Measurements from ENCODE around the gene ADAMTS2. TPM values are rescaled to one million over a fixed set of nuclear protein-coding genes. Genes with fewer than 3 reads are reported as not detected.

The ADAMTS2 gene
- polyA plus RNA-seq, 1 experiment, result 129 TPM

GRCh38 chr5:179139111-179139935 lies 205.9 kb downstream of the ADAMTS2 start:
- ChIA-PET POLR2A (no interaction called here), CTCF (interaction anchor here (1.1 kb wide), 1 partner anchor 28 kb away, joined by 3 read pairs; no protein-coding TSS in a partner anchor)
- H3K27me3 ChIP-seq (ENCODE audit: control insufficient read depth, insufficient read depth, low read length), result no peaks in the 10 kb centered on the region
- no peak for DNase-seq (ENCODE audit: low read depth)
- peaks cover 22% of the 10 kb centered on the region for H3K36me3 ChIP-seq (ENCODE audit: control insufficient read depth, insufficient read depth, low read length)
- TF ChIP-seq, protein P1, sequence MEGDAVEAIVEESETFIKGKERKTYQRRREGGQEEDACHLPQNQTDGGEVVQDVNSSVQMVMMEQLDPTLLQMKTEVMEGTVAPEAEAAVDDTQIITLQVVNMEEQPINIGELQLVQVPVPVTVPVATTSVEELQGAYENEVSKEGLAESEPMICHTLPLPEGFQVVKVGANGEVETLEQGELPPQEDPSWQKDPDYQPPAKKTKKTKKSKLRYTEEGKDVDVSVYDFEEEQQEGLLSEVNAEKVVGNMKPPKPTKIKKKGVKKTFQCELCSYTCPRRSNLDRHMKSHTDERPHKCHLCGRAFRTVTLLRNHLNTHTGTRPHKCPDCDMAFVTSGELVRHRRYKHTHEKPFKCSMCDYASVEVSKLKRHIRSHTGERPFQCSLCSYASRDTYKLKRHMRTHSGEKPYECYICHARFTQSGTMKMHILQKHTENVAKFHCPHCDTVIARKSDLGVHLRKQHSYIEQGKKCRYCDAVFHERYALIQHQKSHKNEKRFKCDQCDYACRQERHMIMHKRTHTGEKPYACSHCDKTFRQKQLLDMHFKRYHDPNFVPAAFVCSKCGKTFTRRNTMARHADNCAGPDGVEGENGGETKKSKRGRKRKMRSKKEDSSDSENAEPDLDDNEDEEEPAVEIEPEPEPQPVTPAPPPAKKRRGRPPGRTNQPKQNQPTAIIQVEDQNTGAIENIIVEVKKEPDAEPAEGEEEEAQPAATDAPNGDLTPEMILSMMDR (IDR thresholded peaks at IDR 0.05; ENCODE audit: insufficient read depth, low read depth, low read length), result no peak
- H3K4me3 ChIP-seq (ENCODE audit: low read depth, low read length), result no peak overlapping the region

DNA sequence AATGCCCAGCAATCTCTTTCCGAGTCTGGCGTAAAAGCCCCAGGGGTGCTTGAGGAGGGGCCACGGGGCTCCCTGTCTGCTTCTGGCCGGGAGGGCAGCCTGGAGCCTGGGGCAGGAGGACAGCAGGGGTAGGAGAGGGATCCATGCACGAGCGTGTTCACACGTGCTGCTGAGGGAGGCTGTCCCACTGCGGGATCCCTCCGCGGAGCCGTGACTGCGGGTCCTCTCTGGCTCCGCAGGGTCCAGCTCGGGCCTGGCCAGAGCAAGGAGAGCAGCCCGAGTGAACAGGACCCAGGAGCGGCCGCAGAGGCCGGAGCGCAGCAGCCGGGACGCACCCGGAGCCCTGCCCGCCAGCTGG lies 206.7 kb downstream of the ADAMTS2 start:
- ChIA-PET CTCF (no interaction called here), POLR2A (no interaction called here)
- Histone ChIP-seq H3K4me3 (ENCODE audit: low read depth, low read length) (no peak overlapping the region), H3K36me3 (ENCODE audit: control insufficient read depth, insufficient read depth, low read length) (peaks cover 24% of the 10 kb centered on the region), H3K27me3 (ENCODE audit: control insufficient read depth, insufficient read depth, low read length) (no peaks in the 10 kb centered on the region)
- TF ChIP-seq, protein P1 (IDR thresholded peaks at IDR 0.05; ENCODE audit: insufficient read depth, low read depth, low read length), result no peak
- no peak for DNase-seq (ENCODE audit: low read depth)

GRCh38 chr5:179137643-179138567 lies 207.4 kb downstream of the ADAMTS2 start:
- TF ChIP-seq, protein P1 (IDR thresholded peaks at IDR 0.05; ENCODE audit: insufficient read depth, low read depth, low read length), result no peak
- DNase-seq (ENCODE audit: low read depth), result no peak
- CTCF ChIA-PET, result interaction anchor here (0.8 kb wide), 1 partner anchor 13 kb away, joined by 3 read pairs; no protein-coding TSS in a partner anchor
- POLR2A ChIA-PET, result no interaction called here
- Histone ChIP-seq H3K36me3 (ENCODE audit: control insufficient read depth, insufficient read depth, low read length) (peaks cover 25% of the 10 kb centered on the region), H3K27me3 (ENCODE audit: control insufficient read depth, insufficient read depth, low read length) (no peaks in the 10 kb centered on the region), H3K4me3 (ENCODE audit: low read depth, low read length) (no peak overlapping the region)

DNA sequence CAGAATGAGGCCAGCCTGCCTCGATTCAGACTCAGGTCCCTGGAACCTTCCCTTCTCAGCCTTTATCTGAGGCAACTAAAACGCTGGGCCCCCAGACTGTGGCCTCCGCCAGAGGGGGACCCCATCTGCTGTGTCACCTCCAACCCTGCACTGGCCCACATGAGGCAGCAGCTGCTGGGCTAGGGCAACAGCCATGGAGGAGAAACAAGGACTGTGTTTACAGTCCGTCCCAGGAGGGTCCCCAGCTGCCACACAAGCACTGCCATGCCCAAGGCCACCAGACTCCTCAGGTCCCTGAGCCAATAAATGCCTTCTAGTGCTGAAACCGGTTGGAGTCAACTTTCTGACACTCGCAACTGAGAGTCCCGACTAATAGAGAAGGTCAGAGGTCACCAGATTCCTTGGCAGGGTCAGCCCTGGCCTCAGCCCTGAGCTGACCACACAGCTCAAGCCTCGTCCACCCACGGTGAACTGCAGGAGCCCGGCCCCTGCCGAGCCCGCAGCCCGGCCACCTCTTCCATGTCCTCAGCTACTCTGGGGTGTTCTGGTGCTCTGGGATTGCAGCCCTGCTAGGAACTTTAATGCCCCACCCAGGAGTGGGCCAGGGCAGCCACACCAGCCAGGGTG lies 208.1 kb downstream of the ADAMTS2 start:
- POLR2A ChIA-PET, result no interaction called here
- Histone ChIP-seq H3K4me3 (ENCODE audit: low read depth, low read length) (no peak overlapping the region), H3K27me3 (ENCODE audit: control insufficient read depth, insufficient read depth, low read length) (no peaks in the 10 kb centered on the region), H3K36me3 (ENCODE audit: control insufficient read depth, insufficient read depth, low read length) (peaks cover 32% of the 10 kb centered on the region)
- no peak for DNase-seq (ENCODE audit: low read depth)
- CTCF ChIA-PET, result interaction anchor here (0.6 to 0.8 kb wide), 2 partner anchors 14 to 266 kb away, joined by 3 read pairs; no protein-coding TSS in a partner anchor
- TF ChIP-seq, protein P1 (IDR thresholded peaks at IDR 0.05; ENCODE audit: insufficient read depth, low read depth, low read length), result no peak
